ENCODE measurements around the gene SUMF1. TPM values are rescaled to one million over a fixed set of nuclear protein-coding genes. Genes with fewer than 3 reads are reported as not detected.
"Not testable (repeated sequence)": the region's sequence is repeated elsewhere in the genome, so short reads cannot be mapped to it uniquely, and the experiment has no call there.

The SUMF1 gene
- total RNA-seq, 4 donors from 2014 or later: 39.6 to 51.3 (median 47.0) TPM

DNA sequence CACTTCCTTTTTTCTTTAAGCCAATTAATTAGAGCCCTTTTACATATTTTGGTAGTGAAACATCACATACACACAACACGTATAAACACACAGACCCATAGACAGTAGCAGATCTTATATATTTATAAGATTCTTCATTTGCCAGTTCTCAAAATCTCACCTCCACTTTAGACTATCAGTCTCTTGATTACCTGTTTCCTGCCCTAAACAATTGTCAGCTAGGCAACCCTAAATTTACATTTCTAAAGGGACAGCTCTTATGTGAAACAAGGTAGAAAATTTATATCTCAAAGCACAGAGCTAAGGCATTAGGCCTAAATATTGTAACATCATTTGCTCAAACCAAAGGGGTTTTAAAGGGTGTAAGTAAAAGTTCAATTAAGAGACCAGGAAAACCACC is 135.0 kb downstream of the SUMF1 start:
- Histone ChIP-seq H3K27me3 (no peaks in the 10 kb centered on the region), H3K4me3 (no peak overlapping the region), H3K9me3 (no peaks in the 10 kb centered on the region), H3K27ac (no peak overlapping the region), H3K4me1 (no peaks in the 10 kb centered on the region), H3K36me3 (no peaks in the 10 kb centered on the region)
- ATAC-seq: no peak
- WGBS, 2 donors (ENCODE audit: low coverage in 1 of 2): 94 to 100% methylated on average over 1 of the region's 1 CpG
- TF ChIP-seq POLR2A (IDR thresholded peaks at IDR 0.05): no peak

- H3K36me3 ChIP-seq, H3K27me3 ChIP-seq, ATAC-seq, H3K4me3 ChIP-seq, H3K27ac ChIP-seq, H3K9me3 ChIP-seq: not testable (repeated sequence)
- peaks cover 0 to 13% (median 0%) of the 10 kb centered on the region in 3 donors for H3K4me1 ChIP-seq
Measured at GRCh38 chr3:4329806-4330205, 137.3 kb downstream of the SUMF1 start.

DNA sequence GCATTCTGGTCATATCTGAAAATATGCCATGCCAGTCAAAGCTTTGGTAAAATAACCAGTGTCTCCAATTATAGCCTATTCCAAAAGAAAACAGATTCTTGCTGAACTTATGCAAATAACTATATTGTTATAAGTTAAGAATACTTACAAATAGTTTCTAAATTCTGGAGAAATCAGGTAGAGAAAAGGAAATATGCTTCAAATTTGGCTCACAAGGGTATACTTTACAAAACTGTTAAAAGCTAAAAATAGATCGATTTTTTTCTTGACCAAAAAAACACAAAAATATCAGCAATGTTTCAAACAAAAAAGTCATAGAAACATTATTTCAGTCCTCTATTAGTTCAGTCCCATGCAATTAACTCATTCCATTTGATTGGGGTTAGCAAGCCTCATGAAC is 140.2 kb downstream of the SUMF1 start:
- no peak for TF ChIP-seq EP300 (IDR thresholded peaks at IDR 0.05)
- TF ChIP-seq, protein P1, sequence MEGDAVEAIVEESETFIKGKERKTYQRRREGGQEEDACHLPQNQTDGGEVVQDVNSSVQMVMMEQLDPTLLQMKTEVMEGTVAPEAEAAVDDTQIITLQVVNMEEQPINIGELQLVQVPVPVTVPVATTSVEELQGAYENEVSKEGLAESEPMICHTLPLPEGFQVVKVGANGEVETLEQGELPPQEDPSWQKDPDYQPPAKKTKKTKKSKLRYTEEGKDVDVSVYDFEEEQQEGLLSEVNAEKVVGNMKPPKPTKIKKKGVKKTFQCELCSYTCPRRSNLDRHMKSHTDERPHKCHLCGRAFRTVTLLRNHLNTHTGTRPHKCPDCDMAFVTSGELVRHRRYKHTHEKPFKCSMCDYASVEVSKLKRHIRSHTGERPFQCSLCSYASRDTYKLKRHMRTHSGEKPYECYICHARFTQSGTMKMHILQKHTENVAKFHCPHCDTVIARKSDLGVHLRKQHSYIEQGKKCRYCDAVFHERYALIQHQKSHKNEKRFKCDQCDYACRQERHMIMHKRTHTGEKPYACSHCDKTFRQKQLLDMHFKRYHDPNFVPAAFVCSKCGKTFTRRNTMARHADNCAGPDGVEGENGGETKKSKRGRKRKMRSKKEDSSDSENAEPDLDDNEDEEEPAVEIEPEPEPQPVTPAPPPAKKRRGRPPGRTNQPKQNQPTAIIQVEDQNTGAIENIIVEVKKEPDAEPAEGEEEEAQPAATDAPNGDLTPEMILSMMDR (IDR thresholded peaks at IDR 0.05): no peak
- TF ChIP-seq POLR2AphosphoS5 (IDR thresholded peaks at IDR 0.05): no peak
- TF ChIP-seq POLR2A (IDR thresholded peaks at IDR 0.05): no peak
- no peak for ATAC-seq
- Histone ChIP-seq H3K4me1 (peaks cover 0 to 21% (median 6%) of the 10 kb centered on the region in 3 donors), H3K27ac (peak overlapping the region in 1 of 4 donors; percentile 13), H3K9me3 (no peaks in the 10 kb centered on the region), H3K27me3 (no peaks in the 10 kb centered on the region), H3K4me3 (no peak overlapping the region), H3K36me3 (no peaks in the 10 kb centered on the region)
- WGBS, 2 donors (ENCODE audit: low coverage in 1 of 2): 86 to 95% methylated on average over 1 of the region's 1 CpG

DNA sequence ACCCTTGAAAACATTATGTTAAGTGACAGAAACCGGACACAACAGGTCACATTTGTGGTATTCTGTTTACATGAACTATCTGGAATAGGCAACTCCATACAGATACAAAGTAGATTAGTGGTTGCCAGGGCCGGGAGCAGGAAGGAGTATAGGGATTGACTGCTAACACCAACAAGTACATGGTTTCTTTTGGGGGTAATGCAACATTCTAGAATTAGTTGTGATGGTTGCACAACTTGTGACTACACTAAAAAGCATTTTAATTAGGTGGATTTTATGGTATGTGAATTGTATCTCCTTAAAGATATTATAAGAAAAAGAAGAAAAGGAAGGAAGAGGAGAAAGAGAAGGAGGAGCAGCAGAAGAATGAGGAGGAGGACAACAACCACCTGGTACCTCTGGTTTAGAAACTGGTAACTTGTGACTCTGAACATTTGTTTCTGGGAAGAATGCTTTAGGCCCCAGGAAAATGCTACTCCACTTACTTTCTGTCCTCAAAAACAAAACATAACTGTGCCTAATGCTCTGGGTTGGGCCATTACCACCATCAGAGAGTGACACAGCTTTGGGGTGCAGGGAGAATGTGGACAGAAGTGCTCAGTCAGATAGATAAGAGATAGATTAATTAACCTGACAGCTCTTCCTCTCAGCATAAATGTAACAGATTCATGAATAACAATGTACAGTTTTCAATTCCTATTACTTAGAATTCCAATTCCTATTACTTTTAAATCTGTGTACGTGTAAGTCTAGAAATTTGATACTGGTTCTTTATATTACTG is 143.6 kb downstream of the SUMF1 start:
- TF ChIP-seq POLR2AphosphoS5 (IDR thresholded peaks at IDR 0.05): no peak
- TF ChIP-seq, protein P1 (IDR thresholded peaks at IDR 0.05): no peak
- TF ChIP-seq POLR2A (IDR thresholded peaks at IDR 0.05): no peak
- no peak for TF ChIP-seq EP300 (IDR thresholded peaks at IDR 0.05)
- no peak for ATAC-seq
- 68 to 85% methylated on average over 2 to 3 of the region's 3 CpGs for WGBS, 2 donors (ENCODE audit: low coverage in 1 of 2)
- Histone ChIP-seq H3K4me3 (no peak overlapping the region), H3K27ac (no peak overlapping the region), H3K27me3 (no peaks in the 10 kb centered on the region), H3K9me3 (no peaks in the 10 kb centered on the region), H3K4me1 (peaks cover 4 to 34% (median 9%) of the 10 kb centered on the region in 3 donors), H3K36me3 (no peaks in the 10 kb centered on the region)

DNA sequence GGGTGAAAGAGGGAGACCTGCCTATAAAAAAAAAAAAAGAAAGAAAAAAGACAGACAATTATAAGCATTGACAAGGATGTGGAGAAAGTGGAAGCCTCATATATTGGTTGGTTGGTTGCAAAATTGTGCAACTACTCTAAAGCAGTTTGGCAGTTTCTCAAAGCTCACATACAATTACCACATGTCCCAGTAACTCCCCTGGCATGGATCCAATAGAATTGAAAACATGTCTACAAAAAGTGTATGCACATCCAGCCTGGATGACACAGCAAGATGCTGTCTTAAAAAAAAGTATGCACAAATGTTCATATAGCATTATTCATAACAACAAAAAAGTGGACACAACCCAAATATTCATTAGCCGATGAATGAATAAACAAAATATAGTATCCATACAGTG is 144.4 kb downstream of the SUMF1 start:
- no peak overlapping the region for H3K4me3 ChIP-seq
- TF ChIP-seq POLR2A (IDR thresholded peaks at IDR 0.05): no peak
- no peak for TF ChIP-seq EP300 (IDR thresholded peaks at IDR 0.05)
- TF ChIP-seq, protein P1 (IDR thresholded peaks at IDR 0.05): no peak
- TF ChIP-seq POLR2AphosphoS5 (IDR thresholded peaks at IDR 0.05): no peak
- H3K9me3 ChIP-seq: no peaks in the 10 kb centered on the region
- no peak overlapping the region for H3K27ac ChIP-seq
- no peaks in the 10 kb centered on the region for H3K36me3 ChIP-seq
- peaks cover 4 to 34% (median 9%) of the 10 kb centered on the region in 3 donors for H3K4me1 ChIP-seq
- no peak for ATAC-seq
- H3K27me3 ChIP-seq: no peaks in the 10 kb centered on the region
- 85 to 100% methylated on average over 1 of the region's 1 CpG for WGBS, 2 donors (ENCODE audit: low coverage in 1 of 2)

DNA sequence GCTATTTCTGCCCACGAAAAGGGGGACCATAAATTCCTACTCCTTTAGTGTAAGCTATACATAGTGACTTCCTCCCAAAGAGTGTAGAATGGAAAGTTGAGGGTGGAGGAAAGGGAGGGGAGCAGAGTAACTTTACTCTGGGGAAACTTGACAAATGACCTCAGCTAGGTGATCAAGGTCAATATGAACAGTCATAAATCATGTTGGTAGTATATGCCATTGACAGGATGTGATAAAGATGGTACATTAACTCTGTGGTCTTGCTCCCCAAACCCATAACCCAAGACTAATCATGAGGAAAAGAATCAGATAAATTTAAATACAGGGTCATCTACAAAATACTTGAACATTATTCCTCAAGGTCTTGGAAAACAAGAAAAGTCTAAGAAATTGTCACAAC is 145.3 kb downstream of the SUMF1 start:
- no peak for ATAC-seq
- WGBS, 2 donors (ENCODE audit: low coverage in 1 of 2): 67% methylated on average over 1 of the region's 1 CpG
- no peak overlapping the region for H3K4me3 ChIP-seq
- no peaks in the 10 kb centered on the region for H3K9me3 ChIP-seq
- H3K36me3 ChIP-seq: peaks cover 0 to 6% of the 10 kb centered on the region in 2 donors
- H3K27me3 ChIP-seq: no peaks in the 10 kb centered on the region
- no peak overlapping the region for H3K27ac ChIP-seq
- TF ChIP-seq, protein P1 (IDR thresholded peaks at IDR 0.05): no peak
- TF ChIP-seq POLR2A (IDR thresholded peaks at IDR 0.05) (no peak), EP300 (IDR thresholded peaks at IDR 0.05) (no peak)
- peaks cover 4 to 33% (median 9%) of the 10 kb centered on the region in 3 donors for H3K4me1 ChIP-seq
